Stimulated activated CD4-positive, alpha-beta T cell treated with anti-CD3 and anti-CD28 coated beads, Interleukin-1b, Interleukin-23, amount 100 ng/mL, for 4 hours (primary cell): ENCODE measurements around the gene AMACR.
A peak's percentile ranks its signal among the peaks of the same experiment; 100 is the strongest.

ENCODE experiments used
- DNase-seq, 2 donors: peaks; one replicate each; pipeline ENCODE4 v3.0.0-alpha.2; 2020; ENCODE audit warnings: low read depth in 2 of 2

Gene AMACR

GRCh38 chr5:34007621-34008600 is at the start of gene AMACR:
Gene AMACR, minus strand, starts transcription at chr5:34008050. Its CDS starts 31 bp downstream, at chr5:34008019.
- peak; percentile 84 to 88 for DNase-seq

- no peak for DNase-seq
Observed at GRCh38 chr5:34057569-34057968, 49.7 kb upstream of the AMACR start.

- DNase-seq: no peak
Observed at GRCh38 chr5:34057118-34057517, 49.3 kb upstream of the AMACR start.

- DNase-seq: no peak
Observed at GRCh38 chr5:34055667-34056066, 47.8 kb upstream of the AMACR start.

GRCh38 chr5:34054400-34054729 is 46.5 kb upstream of the AMACR start:
- DNase-seq: no peak

GRCh38 chr5:34053571-34054399 is 45.9 kb upstream of the AMACR start:
- no peak for DNase-seq

- no peak for DNase-seq
Observed at GRCh38 chr5:34053133-34053532, 45.3 kb upstream of the AMACR start.

GRCh38 chr5:34051374-34051980 is 43.6 kb upstream of the AMACR start:
- DNase-seq: no peak

- no peak for DNase-seq
Observed at GRCh38 chr5:34047774-34048572, 40.1 kb upstream of the AMACR start.

- no peak for DNase-seq
Observed at GRCh38 chr5:34047143-34047542, 39.3 kb upstream of the AMACR start.

GRCh38 chr5:34045996-34046395 is 38.1 kb upstream of the AMACR start:
- DNase-seq: no peak

- no peak for DNase-seq
Observed at GRCh38 chr5:34045023-34045422, 37.2 kb upstream of the AMACR start.

GRCh38 chr5:34043099-34043876 is 35.4 kb upstream of the AMACR start, which contains the start of gene C1QTNF3:
Gene C1QTNF3, minus strand, starts transcription at chr5:34043213. Its CDS starts 88 bp downstream, at chr5:34043125.
- no peak for DNase-seq

GRCh38 chr5:34042321-34042720 is 34.5 kb upstream of the AMACR start:
- no peak for DNase-seq

- no peak for DNase-seq
Observed at GRCh38 chr5:34041247-34041972, 33.6 kb upstream of the AMACR start.

GRCh38 chr5:34040472-34040871 is 32.6 kb upstream of the AMACR start:
- no peak for DNase-seq

GRCh38 chr5:34039398-34040157 is 31.7 kb upstream of the AMACR start:
- DNase-seq: no peak

- no peak for DNase-seq
Observed at GRCh38 chr5:34038838-34039237, 31.0 kb upstream of the AMACR start.

- DNase-seq: no peak
Observed at GRCh38 chr5:34038390-34038789, 30.5 kb upstream of the AMACR start.
